Measurements from ENCODE around the gene PRSS53.

DNA sequence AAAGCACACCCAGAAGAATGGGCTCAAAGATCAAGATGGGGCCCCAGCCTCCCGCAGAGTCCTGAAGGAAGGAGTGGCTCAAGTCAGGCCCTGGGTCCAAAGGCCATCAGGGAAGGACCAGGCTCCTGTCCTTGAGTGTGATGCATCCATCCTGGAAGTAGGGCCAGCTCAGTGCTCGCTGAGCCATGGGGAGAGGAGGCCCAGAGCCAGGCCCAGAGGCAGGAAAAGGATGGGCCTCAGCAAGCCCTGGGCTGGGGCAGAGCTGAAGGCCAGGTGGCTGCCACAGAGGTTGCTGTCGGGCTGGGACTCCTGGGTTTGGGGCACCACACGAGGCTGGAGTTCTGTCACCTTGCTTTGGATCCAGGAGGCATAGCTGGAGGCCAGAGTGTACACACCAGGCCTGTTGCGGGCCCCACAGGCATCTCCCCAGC is 43.1 kb upstream of the PRSS53 start:
- TF ChIP-seq, protein P1, sequence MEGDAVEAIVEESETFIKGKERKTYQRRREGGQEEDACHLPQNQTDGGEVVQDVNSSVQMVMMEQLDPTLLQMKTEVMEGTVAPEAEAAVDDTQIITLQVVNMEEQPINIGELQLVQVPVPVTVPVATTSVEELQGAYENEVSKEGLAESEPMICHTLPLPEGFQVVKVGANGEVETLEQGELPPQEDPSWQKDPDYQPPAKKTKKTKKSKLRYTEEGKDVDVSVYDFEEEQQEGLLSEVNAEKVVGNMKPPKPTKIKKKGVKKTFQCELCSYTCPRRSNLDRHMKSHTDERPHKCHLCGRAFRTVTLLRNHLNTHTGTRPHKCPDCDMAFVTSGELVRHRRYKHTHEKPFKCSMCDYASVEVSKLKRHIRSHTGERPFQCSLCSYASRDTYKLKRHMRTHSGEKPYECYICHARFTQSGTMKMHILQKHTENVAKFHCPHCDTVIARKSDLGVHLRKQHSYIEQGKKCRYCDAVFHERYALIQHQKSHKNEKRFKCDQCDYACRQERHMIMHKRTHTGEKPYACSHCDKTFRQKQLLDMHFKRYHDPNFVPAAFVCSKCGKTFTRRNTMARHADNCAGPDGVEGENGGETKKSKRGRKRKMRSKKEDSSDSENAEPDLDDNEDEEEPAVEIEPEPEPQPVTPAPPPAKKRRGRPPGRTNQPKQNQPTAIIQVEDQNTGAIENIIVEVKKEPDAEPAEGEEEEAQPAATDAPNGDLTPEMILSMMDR (IDR thresholded peaks at IDR 0.05), result no peak
- no peak for TF ChIP-seq POLR2A (IDR thresholded peaks at IDR 0.05)

Data from lower leg skin (tissue), 3 donors.